BE2C (cell line): ENCODE data around the gene TTC13.

Experiments used
- DNase-seq: peaks from one replicate; pipeline ENCODE4 v3.0.0-alpha.2; 2020
- H3K27me3 ChIP-seq: fragments of 250-450 bp; sonication (Bioruptor Pico); 2 replicates; pipeline ENCODE4 v1.5.1; 2020; ENCODE audit warnings: mild to moderate bottlenecking
- H3K36me3 ChIP-seq: fragments of 250-450 bp; sonication (Bioruptor Pico); 2 replicates; pipeline ENCODE4 v1.5.1; 2020; ENCODE audit warnings: mild to moderate bottlenecking
- H3K4me1 ChIP-seq: fragments of 250-450 bp; sonication (Bioruptor Pico); 2 replicates; pipeline ENCODE4 v1.5.1; 2020
- H3K4me3 ChIP-seq: 2 replicates; pipeline ENCODE4 v1.5.1; 2011; ENCODE audit warnings: low read depth, low read length
- H3K9me3 ChIP-seq: fragments of 250-450 bp; sonication (Bioruptor Pico); 2 replicates; pipeline ENCODE4 v1.5.1; 2020
- CTCF ChIP-seq: IDR thresholded peaks from 2 replicates; pipeline ENCODE4 v1.5.1; 2012; ENCODE audit warnings: mild to moderate bottlenecking, low read depth, low read length

The TTC13 gene

GRCh38 chr1:230896779-230897178 lies 81.9 kb downstream of the TTC13 start:
- no peak for TF ChIP-seq CTCF
- no peak for DNase-seq
- no peak overlapping the region for H3K4me3 ChIP-seq
- H3K9me3 ChIP-seq, result no peaks in the 10 kb centered on the region
- no peaks in the 10 kb centered on the region for H3K27me3 ChIP-seq
- H3K4me1 ChIP-seq, result no peaks in the 10 kb centered on the region
- no peaks in the 10 kb centered on the region for H3K36me3 ChIP-seq

GRCh38 chr1:230895452-230895851 lies 83.2 kb downstream of the TTC13 start:
- DNase-seq, result no peak
- H3K36me3 ChIP-seq, result no peaks in the 10 kb centered on the region
- no peaks in the 10 kb centered on the region for H3K4me1 ChIP-seq
- no peaks in the 10 kb centered on the region for H3K9me3 ChIP-seq
- H3K4me3 ChIP-seq, result no peak overlapping the region
- H3K27me3 ChIP-seq, result no peaks in the 10 kb centered on the region
- no peak for TF ChIP-seq CTCF

GRCh38 chr1:230894664-230895063 lies 84.0 kb downstream of the TTC13 start:
- no peaks in the 10 kb centered on the region for H3K4me1 ChIP-seq
- DNase-seq, result no peak
- H3K9me3 ChIP-seq, result no peaks in the 10 kb centered on the region
- no peaks in the 10 kb centered on the region for H3K36me3 ChIP-seq
- H3K27me3 ChIP-seq, result no peaks in the 10 kb centered on the region
- no peak for TF ChIP-seq CTCF
- H3K4me3 ChIP-seq, result no peak overlapping the region

- no peak overlapping the region for H3K4me3 ChIP-seq
- no peaks in the 10 kb centered on the region for H3K36me3 ChIP-seq
- H3K9me3 ChIP-seq, result no peaks in the 10 kb centered on the region
- H3K27me3 ChIP-seq, result no peaks in the 10 kb centered on the region
- TF ChIP-seq CTCF, result no peak
- DNase-seq, result no peak
- no peaks in the 10 kb centered on the region for H3K4me1 ChIP-seq
These were observed 84.6 kb downstream of the TTC13 start for GRCh38 chr1:230894032-230894431.

GRCh38 chr1:230892018-230892491 lies 86.6 kb downstream of the TTC13 start:
- no peaks in the 10 kb centered on the region for H3K4me1 ChIP-seq
- H3K27me3 ChIP-seq, result no peaks in the 10 kb centered on the region
- no peaks in the 10 kb centered on the region for H3K36me3 ChIP-seq
- no peak overlapping the region for H3K4me3 ChIP-seq
- H3K9me3 ChIP-seq, result no peaks in the 10 kb centered on the region
- TF ChIP-seq CTCF, result no peak
- no peak for DNase-seq

- no peak overlapping the region for H3K4me3 ChIP-seq
- no peak for TF ChIP-seq CTCF
- no peaks in the 10 kb centered on the region for H3K4me1 ChIP-seq
- H3K9me3 ChIP-seq, result no peaks in the 10 kb centered on the region
- H3K36me3 ChIP-seq, result no peaks in the 10 kb centered on the region
- DNase-seq, result no peak
- no peaks in the 10 kb centered on the region for H3K27me3 ChIP-seq
These were observed 87.2 kb downstream of the TTC13 start for GRCh38 chr1:230891413-230891812.
